Measurements from ENCODE around the gene FGF1.

The FGF1 gene

DNA sequence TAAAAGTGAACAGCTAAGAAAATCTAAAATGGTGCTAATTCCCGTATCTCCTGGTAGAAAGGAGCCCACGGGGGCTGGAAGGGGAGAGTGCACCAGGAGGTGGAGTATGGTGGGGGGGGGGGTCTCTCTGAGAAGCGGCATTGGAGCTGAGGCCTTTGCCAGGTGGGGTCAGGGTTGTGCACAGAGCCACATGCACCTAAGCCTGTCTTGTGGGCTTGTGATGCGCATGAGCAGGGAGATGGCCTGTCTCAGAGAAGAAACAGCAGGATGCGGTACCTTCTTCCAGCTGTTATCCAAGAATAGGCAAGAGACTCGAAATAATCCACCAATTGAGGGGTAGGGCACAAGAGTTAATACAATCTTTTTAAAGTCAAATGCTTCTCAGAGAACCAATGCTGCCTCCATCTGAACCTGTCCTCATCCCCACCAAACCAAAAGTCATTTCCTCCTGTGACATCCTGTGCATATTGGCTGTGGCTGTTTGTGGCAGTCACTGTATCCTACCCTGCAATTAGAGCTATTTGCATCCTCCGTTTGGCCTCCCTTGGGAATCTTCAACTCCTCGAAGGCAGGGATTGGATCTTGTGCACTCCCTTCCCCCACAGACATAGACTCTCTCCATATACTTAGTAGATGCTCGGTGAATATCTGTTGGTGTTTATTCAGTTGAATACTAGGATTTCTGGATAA is 45.4 kb downstream of the FGF1 start:
- no peak for FAIRE-seq

DNA sequence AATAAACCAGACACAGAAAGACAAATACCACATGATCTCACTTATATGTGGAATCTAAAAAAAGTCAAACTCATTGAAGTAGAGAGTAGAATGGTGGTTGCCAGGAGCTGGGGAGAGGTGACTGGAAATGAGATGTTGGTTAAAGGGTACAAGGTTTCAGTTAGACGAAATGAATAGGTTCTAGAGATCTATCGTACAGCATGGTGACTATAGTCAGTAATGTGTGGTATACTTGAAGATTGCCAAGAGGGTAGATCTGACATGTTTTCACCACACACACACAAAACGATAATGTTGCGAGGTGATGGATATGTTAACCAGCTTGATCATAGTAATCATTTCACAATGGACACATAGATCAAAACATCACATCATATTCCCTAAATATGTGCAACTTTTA is 46.4 kb downstream of the FGF1 start:
- FAIRE-seq: no peak

DNA sequence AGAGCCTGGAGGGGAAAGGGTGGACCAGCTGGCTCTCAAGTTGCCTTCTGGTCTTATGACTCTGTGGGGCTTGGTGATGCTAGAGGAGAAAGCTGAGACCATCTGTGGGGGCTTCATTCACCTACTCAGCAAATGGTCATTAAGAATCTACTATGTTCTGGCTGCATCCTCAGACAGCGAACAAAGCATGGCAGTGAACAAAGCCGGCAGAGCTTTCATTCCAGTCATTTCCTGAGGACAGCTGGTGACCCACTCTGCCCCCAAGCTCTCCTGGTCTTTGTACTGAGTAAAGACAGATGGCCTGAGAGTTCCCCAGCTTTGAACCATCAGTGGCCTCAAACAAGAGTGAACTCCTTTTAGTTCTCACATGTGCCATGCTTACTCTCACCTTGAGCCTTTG is 48.0 kb downstream of the FGF1 start:
- FAIRE-seq: no peak

DNA sequence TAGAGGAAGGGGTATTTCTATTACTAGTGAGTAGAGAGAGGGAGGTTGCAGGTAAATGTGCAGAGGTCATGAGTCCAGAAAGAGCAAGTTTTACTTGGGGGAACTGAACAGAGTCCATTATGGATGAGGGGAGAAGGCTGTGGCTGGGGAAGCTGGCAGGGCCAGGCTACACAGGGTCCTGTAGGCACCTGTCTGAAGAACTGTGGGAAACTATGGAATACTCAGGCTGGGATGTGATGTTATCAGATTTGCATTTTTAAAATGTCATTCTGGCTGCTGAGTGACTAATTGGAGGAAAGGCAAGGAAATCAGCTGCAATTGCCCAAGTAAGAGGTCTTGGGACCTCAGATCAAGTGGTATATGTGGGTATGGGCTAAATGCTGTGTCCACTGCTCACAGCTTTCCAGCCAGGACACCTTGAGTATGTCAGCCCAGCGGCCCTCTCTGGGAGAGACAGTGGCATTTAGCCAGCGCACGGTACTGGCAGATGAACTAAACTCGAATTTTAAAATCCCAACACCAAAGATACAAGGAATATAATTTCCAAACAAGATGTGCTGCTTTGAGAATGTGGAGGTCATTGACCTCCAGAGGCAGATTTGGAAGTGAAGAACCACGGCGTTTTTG is 49.1 kb downstream of the FGF1 start:
- FAIRE-seq: no peak

DNA sequence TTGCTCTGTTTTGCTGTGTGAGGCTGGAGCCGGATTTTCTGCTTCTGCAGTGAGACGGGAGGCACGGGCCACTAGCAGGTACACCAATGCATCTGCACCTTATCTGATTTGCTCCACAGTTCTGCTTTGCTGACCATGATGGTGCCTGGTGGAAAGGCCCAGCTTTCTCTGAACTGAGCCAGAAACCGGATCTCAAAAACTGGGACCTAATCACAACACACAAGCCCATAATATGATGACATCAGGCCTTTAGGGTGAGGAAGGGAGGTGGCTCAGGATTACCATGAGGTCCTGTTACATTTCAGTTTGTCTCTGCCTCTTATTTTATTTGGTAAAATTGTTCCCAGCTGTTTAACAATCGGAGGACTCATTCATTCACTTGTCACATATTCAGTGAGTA is 49.8 kb downstream of the FGF1 start:
- FAIRE-seq: no peak

DNA sequence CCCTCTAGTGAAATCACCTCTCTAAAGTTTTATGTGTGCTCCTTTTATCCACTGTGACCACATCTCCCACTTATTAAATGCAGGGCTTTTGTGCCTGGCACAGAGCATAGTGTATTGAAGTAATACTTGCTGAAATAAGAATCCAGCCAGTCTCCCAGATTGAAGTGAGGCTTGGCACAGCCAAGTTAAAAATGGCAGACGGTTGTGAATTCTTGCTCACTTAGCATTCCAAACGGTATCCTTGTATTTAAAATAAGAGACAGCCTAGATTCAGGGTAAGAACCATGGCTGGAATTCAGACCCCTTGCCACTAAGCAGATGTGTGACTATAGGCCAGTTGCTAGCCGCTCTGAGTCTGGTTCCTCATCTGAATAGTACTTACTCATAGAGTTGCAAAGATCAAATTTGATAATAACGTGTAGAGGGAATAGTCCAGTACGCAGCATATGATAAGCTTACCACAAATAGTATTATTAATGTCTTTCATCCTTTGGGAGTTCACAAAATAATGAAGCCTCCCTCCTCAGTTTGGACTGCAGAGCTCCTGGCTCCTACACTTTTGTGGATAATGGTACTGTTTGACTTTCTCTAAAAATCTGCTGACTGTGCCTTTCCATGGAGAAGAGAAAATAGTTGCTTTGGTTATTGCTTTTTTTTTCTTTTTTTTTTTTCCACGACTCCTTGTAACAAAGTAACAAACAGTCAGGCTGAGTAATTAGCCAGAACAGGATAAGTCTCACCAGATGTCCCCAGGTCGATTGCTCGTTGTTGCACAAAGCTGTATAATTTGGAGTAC is 51.5 kb downstream of the FGF1 start:
- no peak for FAIRE-seq

DNA sequence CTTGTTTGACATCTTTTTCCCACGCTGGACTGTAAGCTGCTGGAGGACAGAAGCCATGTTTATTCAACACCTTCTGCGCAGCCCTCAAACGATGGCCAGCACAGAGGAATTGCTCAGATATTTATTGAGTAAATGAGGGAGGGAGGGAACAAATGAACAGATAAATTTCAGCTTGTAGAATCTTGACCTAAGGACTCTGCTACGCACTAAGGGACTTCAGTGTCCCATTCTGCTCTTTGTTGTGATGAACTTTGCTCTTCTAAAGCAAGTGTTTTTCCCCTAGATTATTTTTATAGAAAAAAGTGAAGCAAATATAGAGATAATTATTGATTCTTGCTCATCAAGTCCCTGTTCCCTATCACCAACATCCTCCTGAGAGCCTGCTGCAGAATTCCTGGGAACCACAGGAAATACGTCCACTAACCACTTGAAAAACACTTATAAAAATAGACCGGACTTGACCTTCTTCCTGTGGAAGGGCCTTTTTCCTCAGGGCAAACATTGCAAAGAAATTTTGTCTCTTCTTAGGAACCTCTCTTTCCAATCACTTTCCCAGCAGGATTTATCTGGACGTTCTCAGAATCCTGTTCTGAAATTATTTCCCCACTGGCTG is 54.9 kb downstream of the FGF1 start:
- no peak for FAIRE-seq

DNA sequence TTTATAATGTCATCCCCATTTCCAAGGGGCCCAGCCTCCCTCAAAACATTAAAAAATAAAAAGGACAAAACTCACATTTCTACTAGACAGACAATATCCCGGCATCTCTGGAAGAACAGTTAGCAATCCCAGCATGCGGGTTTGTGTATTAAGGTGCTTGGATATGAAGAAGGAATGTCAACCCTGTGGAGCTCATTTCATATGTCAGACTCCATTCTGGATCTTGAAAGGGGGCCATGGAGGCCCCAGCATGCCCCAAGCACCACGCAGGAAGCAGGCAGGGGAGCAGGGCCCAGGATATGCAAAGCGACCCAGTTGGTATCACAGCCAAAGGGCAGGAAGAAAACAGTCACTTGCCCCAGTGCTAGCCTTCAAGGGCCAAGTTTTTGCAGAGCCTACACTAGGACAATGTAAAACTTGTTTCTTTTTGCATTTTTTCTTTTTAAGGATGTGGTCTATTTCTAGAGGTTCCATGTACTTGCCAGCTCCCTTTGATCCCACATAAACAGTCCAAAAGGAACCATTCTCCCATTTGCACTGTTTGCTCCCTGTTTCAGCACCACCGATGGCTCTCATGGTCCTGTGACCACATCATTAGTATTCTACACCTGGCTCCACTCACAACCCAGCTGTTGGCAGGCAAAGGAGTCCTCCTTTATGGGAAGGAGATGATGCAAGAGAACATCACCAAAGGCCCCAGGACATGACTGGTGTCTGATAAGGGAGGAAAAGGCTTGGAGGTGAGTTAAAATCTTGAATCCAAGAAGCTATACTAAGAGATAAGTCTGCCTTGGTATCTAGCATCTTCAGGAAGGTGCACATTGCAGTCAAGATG is 58.3 kb downstream of the FGF1 start:
- no peak for FAIRE-seq

DNA sequence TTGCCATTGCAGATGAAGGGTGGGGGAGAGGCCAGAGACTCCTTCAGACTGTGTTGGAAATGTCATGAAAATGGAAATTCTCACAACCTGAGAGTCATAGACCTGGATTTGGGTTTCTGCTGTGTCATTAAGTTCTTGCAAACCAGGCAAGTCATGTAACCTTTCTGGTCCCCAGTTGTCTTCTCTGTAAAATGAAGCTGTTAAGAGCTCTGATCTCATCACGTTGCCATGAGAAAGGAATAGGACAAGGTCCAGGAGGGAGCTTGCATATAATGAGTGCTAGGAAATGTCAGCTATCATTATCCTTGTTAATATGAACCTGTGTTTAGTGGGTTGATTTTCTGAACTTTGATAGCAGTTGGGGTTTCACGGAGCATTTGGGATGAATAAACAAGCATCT is 59.1 kb downstream of the FGF1 start:
- no peak for FAIRE-seq

DNA sequence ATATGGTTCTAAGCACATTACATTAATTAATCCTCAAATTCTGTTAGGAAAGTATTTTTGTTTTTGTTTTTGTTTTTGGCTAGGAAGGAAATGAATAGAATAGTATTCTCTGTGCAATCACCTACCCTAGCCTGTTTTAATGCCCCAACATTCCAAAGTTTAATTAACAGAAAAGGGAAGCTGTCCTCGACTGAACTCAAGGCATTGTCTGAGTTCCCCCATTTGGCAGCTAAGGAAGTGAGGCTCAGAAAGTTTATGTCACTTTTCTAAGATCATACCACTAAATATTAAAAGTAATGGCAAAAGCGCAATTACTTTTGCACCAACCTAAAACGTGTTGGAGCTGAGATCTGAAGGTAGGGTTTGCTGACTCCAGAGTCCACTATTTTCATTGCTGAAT is 59.8 kb downstream of the FGF1 start:
- no peak for FAIRE-seq

DNA sequence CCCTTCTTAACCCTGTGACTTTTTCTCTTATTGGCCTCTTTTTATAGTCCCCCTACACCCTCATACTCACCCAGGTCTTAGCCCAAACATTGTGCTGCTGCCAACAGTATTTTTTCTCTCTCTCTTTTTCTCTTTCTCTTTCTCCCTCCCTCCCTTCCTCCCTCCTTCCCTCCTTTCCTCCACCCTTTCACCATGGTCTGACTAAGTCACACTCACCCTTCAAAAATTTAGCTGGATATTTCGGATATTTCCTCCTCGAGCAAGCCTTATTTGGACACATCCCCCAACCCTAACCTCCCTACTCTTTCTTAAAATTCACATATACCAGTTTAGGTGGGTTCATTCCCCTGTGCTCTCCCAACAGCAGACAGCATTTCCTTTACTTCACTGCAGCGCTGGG is 64.7 kb downstream of the FGF1 start:
- no peak for FAIRE-seq

DNA sequence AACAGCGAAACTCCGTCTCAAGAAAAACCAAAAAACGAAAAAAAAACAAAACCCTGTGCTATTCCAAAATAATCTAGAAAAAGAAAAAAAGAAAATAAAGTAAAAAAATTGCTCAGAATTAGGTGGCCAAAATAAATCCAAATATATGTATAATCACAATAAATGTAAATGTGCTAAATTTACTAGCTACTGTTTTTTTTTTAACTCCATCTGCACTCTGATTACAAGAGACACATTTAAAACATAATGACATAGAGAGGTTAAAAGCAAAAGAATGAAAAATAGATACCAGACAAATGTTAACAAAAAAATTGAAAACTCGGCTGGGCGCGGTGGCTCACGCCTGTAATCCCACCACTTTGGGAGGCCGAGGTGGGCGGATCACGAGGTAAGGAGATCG is 66.1 kb downstream of the FGF1 start:
- FAIRE-seq: no peak

DNA sequence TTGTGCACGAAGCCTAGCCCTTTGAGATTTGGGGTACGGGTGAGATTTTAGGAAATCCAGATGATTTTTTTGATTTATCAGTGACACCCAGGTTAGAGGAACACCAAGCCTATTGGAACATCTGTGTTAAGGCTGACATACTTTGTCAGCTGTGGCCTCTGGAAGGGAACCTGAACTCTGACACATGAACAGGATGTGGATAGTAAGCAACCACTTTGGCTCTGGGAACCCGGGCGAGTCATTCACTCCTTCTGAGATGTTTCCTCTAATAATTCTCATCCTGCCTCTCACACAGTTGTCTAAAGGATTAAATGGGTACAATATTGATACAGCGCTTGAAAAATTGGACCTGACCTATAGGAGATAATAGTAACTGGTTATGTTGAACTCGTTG is 67.8 kb downstream of the FGF1 start:
- no peak for FAIRE-seq

DNA sequence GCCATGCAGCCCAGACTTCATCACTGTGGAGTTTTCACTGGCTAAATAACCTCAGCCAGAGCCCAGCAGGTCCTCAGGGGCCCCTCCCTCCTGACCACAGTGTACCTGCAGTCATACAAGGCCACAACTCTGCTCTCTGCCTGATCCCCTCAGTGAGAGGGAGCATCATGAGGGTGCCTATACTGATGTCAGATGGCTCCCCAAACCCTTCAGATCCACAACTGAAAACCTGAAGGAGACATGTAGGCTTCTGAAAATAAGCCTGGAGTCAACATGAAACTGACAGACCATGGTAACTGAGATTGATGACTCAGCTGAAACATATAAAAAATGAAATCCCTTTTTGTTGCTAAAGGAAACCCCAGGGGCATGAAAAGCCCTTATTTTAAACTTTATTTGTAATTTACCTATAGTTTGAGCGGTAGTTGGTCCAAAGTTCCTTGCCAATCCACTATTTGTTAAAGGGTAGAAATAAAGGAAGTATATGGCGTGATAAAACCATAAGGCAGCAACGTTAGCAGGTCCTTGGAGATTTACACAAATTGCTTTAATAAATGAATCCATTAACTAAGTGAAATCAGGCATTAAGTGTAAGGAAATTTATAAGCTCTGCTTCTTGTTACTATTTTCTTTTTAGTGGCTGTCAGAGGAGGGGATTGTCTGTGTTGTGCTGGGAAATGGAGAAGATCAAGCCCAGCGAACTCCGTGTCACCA is 68.3 kb downstream of the FGF1 start:
- no peak for FAIRE-seq

DNA sequence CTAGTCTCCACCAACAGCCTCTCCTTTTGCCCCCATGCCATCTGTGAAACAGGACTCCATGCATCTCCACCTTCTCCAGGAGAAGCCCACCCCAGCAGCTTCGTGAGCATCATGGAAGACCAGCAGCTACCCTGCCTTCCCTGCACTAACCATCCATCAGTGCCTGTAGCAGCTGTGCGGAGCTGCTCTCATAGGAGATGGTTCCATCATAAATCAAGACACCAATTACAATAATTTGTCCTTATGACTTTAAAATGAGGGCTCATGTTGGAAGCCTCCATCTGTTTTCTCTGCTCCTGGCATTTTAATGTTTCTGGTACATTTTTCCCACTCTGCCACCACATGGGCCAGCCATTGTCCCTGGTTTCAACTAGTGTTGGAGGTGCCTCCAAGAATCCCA is 69.9 kb downstream of the FGF1 start:
- no peak for FAIRE-seq

DNA sequence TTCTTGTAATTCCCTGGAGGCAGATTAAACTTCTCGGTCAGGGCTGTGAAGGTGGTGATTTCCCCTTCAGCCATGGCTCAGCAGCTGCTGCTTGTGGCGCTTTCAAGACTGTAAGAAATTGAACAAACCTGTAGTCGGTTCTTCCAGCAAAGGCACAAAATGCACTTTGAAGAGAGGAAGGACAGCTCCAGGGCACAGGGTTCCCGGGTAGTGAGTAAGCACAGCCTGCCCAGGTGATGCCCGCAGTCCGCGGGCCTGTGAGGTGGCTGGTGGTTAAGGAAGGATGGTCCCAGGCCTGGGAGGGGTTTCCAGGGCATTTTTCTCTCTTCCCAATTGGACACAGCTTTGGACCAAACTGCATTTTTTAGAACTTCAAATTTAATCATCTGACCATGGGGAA is 71.8 kb downstream of the FGF1 start:
- no peak for FAIRE-seq

DNA sequence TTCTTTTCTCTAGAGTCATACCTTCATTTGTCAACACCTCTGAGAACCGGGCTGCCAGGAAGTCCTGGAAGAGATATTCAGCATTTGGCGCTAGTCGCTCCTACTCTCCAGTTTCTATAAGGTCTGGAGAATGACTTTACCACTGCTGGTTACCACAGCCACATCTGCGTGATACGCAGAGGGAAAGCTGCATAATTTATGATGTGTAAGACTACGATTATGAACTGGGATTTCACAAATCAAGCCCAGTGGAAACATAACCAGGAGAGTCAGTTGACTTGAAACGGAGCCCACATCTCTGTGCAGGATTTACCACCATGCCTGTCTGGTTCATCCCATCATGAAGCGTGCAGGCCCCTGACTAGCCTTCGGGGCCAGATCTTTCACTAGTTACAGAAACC is 72.6 kb downstream of the FGF1 start:
- FAIRE-seq: no peak

DNA sequence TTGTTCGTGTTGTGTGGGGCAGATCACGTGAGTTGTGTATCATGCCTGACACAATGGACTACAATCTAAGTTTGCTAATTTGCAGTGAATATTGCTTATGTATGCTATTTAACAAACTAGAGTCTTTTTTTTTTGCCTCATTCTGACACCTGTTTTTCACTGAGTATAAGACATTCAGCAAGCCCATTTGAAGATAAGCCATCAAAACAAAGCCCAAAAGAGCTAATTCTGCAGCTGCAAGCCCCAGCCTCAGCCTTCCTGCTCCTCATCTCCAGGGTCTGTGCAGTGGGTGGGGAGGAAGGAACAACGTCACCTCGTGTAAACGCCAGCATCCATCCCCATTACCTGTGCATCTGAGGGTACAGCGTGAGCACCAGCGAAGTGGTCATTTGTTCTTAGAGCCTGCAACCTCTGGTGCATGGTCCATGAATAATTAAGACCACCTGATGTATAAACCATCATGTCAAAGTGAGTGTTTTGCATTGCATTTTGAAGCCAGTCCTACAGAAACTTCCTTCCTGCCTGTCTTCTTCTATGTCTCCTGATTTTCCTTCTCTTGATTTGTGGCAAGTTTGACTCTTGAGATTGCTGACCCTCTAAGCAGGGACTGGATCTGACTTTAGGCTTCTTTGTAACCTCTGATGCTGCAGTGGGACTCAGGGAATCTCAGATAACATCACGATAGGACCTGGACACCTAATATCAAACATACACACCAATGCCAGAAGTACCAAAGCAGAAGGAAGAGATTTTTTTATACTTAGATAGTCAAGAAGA is 73.2 kb downstream of the FGF1 start:
- FAIRE-seq: no peak

DNA sequence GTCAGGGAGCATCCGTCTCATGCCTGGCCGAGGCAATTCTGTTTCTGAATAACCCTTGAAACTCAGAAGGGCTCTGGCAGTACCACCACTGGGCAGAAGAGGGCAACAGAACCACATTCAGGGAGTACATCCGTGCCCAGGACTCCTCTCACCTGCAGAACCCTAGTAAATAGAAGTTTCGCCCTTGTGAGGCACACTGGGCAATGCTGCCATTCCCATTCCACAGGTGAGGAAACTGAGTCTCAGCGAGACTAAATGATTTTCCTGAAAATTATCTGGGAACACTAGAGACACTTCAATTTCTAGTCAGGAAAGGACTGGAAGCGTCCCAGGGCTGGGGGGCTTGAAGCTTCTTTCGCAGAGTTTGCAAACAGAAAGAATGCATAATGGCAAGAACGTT is 74.7 kb downstream of the FGF1 start:
- no peak for FAIRE-seq

DNA sequence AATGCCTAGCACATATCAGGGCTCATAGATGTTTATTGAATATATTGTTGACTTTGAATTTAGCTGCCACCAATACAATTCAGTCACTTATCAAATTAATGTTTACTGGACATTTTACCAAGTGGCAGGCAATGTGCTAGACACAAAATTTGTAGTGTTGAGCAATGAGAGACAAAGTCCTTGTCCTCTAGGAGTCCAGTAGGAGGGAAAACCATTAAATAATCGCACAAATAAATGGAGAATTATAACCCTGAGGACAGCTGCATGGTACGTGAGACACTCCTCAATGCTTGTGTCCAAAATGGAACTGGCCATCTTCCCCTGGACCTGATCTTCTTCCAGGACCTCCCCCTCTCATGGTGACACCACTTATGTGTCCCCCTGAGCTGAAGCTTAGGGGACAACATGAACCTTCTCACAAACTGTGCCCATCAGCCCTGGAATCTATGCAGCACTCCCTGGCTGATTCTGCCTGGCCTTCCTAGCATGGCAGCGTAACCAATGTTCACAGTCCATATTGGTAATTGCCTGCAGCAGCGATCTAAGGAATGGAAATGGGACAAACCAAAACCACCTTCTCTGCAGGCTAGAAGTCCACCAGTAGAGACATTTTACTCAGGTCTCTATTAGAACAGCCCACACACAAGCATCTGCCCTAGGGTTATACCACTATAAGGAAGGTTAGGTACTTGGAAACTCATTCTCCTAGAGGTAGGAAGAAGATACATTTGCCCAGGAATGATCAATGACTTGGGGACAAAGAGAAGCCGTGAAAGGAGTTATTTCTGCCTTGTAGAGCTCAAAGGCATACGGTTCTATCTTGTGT is 75.5 kb downstream of the FGF1 start:
- FAIRE-seq: no peak

DNA sequence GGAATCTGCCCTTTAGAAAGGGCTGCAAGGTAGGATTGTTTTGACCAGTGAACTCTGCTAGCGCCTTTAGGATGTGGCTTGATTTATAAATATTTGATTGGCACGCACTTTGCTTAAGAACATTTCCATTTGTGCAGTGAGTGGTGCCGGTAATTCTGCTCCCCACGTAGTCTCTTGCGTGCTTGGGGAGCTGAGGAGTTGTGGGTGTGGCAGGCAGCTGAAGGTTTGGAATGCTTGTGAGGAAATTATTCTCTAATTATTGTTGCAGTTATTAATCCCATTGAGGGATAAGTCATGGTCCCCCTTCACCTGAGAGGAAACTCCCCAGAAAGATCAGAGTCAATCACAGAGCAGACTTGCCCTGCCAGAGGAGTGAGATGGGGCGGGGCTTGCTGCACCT is 76.7 kb downstream of the FGF1 start:
- FAIRE-seq: no peak
